GM18909 (cell line): Measurements from ENCODE around the gene RPL23.

Experiments
- ATAC-seq: cut with Tn5 transposase; IDR thresholded peaks from one replicate; pipeline ENCODE4 v1.9.1; 2021; ENCODE audit warnings: mild to moderate bottlenecking; ENCODE audit not compliant: unreplicated experiment, poor library complexity

The RPL23 gene

DNA sequence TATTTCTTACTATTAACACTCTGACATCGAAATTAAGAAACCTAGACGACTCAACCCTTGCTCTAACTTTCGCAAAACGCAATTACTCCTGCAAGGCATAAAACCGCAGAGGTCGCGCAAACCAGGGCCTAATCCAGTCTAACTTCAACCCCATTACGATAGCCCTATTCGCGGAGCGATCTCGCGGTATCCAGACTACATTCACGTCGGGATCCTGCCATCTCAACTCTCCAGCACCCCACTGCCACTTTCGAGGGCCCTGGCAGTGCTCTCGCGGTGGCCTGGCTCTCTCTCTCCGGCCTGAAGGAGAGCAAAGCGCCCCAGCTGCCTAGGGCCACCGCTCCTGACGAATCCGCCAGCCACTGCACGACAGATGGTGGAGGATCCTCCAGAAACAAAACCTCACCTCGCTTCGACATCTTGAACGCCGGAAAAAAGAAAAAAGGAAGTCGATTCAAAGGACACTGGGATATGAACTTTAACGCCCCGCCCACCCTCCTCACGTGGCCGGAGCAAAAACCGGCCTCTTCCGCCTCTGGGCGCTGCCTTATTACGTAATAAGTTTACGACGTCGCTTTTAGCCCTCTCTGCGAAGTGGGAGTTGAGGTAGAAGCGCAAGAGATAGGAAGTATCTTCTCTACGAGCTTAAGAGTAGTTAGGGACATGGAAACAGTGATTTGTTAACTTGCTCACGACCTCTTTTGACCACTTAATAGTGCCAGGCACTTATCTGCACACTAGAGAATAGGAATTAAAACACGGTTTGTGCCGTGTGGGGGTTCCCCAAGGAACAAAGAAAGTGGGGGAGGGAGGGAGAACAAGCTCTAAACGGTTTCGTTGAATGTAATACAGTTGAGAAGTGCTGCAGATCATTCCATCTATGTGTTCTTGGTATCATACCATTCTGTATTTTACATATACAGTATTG lies at the start of gene RPL23:
Gene RPL23, minus strand, starts transcription at position 430 of the 928 bp plus-strand sequence. Its CDS starts 11 bp downstream, at position 419.
- peak; percentile 80 for ATAC-seq

GRCh38 chr17:38900978-38901656 lies 47.6 kb upstream of the RPL23 start:
- no peak for ATAC-seq

DNA sequence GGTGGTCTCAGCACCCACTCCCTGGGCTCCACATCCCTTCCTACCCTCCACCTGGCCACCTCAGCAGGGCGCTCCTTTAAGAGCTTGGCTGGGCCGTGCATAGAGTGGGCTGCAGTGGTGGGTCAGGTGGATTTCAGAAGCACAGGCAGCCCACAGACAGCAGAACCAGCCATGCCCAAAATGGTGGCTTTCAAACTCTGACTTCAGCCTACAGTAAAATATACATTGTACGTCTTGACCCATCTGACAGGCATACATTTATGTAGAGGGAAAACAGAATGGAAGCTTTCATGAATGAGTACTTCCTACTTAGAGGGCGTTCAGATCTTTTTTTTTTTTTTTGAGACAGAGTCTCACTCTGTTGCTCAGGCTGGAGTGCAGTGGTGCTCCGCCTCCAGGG lies 45.9 kb upstream of the RPL23 start:
- no peak for ATAC-seq

DNA sequence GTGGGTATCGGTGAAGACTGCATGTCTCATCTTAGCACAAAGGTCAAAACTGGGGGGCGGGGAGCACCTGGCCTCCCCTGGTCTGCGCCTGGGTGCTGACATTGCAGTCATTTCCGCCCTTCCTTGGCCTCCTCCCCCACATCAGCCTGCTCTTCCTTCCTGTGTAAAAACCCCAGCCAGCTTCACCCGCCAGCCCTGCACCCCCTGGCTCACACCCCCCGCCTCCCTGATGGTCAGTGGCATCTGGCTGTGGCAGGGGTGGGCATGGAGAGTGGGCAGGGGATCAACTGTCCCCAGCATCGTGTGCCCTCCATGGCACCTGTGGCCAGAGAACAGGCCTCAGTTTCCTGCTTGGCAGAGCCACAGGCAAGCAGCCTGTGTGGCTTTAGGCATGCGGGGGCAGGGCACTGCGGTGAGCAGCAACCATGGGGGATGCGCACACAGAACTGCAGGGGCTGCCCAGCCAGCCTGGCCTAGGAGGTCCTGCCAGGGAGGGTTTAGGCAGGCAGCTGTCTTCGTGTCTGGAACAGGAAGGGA lies 45.4 kb upstream of the RPL23 start:
- ATAC-seq = peak; percentile 84

GRCh38 chr17:38898291-38898679 lies 44.8 kb upstream of the RPL23 start:
- ATAC-seq = peak; percentile 39

DNA sequence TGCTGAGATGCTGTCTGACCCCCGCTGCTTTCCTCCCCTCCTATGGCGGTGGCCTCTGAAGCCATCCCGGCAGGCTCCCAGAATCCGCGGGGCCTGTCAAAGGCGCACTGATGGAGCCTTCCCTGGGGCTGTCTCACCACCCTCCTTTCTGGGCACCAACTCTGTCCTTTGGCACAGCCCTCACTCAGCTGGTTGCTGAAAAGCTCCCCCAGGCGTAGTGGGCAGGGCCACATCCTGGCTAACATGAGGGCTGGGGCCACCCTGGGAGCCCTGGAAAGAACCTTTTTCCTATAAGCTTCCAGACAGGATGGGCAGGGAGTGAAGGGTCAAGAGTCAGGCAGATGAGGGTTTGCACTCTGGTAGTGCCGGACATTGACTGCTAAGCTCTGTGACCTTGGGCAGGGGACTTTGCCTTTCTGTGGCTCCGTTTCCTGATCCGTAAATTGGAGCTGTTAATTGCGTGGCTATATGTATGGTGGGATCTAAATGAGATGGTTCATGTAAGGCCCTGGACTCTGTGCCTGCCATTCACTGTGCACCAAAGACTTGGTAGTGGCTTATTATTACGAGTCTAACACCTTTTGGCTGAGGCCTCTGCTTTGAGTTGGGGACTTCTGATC lies 44.3 kb upstream of the RPL23 start:
- ATAC-seq = no peak

- ATAC-seq = no peak
These were observed 43.7 kb upstream of the RPL23 start for GRCh38 chr17:38897176-38897575.

- ATAC-seq = no peak
These were observed 42.9 kb upstream of the RPL23 start for GRCh38 chr17:38896346-38896954.

- ATAC-seq = no peak
These were observed 40.8 kb upstream of the RPL23 start for GRCh38 chr17:38894276-38894675.

GRCh38 chr17:38893607-38894006 lies 40.1 kb upstream of the RPL23 start:
- ATAC-seq = no peak

- no peak for ATAC-seq
These were observed 39.6 kb upstream of the RPL23 start for GRCh38 chr17:38893113-38893512.

GRCh38 chr17:38892620-38893019 lies 39.1 kb upstream of the RPL23 start:
- ATAC-seq = no peak

DNA sequence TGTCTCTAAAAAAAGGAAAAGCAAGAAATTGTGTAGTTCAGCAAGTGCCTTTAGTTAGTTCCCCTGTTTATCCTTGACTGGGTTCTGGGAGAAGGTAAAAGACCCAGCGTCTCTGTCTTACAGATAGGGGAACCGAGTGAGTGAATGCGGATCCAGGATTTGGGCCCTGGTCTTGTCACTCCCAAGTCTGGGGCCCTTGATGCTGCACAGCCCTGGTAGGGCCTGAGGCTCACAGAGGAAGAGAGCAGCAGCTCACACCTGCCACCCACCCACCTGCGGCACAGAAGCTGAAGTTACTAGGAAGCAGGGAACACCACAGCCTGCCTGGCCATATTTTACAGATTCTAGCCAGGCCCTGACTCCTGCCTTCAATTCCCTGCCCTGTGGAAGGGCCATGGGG lies 38.6 kb upstream of the RPL23 start:
- no peak for ATAC-seq

GRCh38 chr17:38891441-38891840 lies 37.9 kb upstream of the RPL23 start:
- ATAC-seq = no peak

GRCh38 chr17:38890410-38890746 lies 36.9 kb upstream of the RPL23 start:
- ATAC-seq = no peak

DNA sequence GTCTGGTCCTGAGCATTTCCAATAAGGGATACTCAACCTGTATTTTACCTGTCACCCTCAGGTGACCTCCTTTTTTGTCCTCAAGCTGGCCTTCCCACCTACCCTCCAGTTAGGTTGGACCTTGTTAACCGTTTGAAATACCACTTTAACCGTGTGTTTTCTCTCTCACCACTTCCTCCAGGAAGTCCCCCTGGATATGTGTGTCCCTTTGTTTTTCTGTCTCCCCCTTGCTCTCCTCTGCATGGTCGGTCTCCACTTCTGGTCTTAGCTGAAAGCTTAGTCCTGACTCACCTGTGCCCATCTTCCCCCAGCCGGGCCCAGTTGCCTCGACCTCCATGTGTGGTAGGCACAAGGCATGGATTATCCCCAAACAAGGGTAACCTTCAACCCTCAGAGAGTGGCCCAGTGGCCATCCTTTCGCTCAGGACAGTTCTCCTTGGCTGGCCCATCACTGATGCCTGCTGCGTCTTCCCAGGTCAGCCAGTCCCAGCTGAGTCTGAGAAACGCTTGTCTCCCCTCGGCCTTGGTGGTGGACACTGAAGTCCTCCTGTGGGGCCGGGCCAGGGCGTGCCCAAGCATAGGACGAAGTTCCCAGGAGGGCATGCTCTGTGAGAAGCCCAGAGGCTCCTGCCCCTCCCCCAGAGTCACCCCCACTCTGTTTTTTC lies 36.4 kb upstream of the RPL23 start:
- no peak for ATAC-seq

- ATAC-seq = no peak
These were observed 35.3 kb upstream of the RPL23 start for GRCh38 chr17:38888842-38889241.

DNA sequence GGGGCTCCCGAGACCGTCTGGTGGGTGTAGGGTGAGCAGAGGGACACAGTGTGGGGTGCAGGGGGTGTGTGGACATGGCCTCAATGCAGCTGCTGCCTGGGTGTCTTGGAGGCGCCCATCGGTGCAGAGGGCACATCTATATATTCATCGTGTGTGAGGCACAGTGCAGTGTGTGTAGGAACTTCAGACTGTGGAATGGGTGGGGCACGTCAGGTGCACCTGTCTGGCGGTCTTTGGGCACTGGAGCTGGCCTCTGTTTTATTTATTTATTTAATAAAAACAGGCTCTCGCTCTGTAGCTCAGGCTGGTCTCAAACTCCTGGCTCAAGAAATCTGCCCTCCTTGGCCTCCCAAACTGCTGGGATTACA lies 33.1 kb upstream of the RPL23 start:
- ATAC-seq = no peak

- no peak for ATAC-seq
These were observed 32.5 kb upstream of the RPL23 start for GRCh38 chr17:38885728-38886642.
